Putamen (tissue), 1 donor: ENCODE results near the gene HMCN2.
A peak's percentile ranks its signal among the peaks of the same experiment; 100 is the strongest.

ENCODE experiments used
- DNase-seq: peaks from one replicate; pipeline ENCODE4 v3.0.0-alpha.2; 2016; ENCODE audit warnings: low spot score

HMCN2 gene

DNA sequence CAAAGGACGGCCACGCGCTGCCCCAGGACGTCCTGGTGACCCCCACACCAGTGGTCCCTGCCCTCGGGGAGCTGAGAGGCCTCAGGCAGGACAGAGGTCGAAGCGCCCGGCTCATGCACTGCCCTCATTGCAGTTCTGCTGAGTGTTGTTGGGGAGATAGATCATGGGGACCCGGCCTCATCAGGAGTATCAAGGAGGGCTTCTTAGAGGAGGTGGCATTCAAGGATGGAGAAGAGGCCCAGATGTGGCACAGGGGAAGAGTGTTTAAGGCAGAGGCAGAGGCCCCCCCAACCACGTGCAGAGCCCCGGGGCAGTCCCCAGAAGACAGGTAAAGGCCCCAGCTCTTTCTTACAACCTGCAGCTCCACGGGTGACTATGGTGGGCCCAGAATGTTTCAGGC lies 205.4 kb downstream of the HMCN2 start:
- DNase-seq, result no peak

GRCh38 chr9:130471411-130472183 lies 206.0 kb downstream of the HMCN2 start:
- no peak for DNase-seq

DNA sequence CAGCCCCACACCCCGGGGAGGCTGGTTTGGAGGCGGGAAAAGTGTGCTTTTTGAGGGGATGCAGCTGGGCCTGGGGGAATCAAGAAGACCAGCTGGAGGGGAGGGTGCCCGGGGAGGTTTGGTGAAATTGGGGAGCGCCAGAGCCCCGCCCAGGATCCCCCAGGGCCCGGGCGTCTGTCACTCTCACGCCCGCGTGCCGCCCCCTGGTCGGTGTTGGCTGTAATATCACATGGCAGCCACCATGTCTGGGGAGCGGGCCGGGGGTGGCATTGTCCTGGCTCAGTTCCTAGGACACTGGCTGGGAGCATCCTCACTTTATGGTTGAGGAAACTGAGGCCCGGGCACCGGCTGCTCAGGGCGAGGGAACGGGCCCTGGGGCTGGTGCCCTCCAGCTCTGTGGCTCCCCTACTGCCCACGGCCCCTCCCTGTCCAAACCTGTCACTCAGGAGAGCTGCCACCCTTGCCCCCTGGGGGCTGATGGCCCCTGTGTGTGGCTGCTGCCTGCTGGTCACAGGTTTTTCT lies 206.7 kb downstream of the HMCN2 start:
- DNase-seq, result no peak

- no peak for DNase-seq
These were observed 207.4 kb downstream of the HMCN2 start for GRCh38 chr9:130473009-130473408.

GRCh38 chr9:130473566-130473965 lies 208.0 kb downstream of the HMCN2 start:
- DNase-seq, result no peak

DNA sequence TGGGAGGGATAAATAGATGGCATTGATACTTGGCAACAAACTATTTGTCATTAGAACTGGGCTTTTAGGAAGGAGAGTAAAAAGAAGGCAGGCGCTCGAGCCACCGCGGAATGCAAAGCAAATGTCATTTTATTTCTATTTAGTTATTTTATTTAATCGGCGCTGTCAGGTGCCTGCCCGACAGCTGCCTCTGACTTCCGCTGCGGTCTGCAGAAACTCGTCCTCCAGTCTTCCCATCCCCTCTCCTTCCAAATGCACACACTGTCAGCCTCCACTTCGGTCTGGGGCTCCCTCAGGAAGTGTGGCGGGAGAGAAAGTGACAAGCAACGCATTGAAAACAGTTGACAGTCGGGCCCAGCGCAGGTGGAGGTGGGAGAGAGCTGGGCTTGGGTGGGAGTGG lies 208.5 kb downstream of the HMCN2 start:
- DNase-seq, result no peak

- no peak for DNase-seq
These were observed 210.7 kb downstream of the HMCN2 start for GRCh38 chr9:130476151-130476730.

- DNase-seq, result no peak
These were observed 212.0 kb downstream of the HMCN2 start for GRCh38 chr9:130477564-130477963.

- no peak for DNase-seq
These were observed 212.6 kb downstream of the HMCN2 start for GRCh38 chr9:130478152-130478551.

GRCh38 chr9:130478736-130479575 lies 213.4 kb downstream of the HMCN2 start:
- DNase-seq, result no peak

- no peak for DNase-seq
These were observed 214.0 kb downstream of the HMCN2 start for GRCh38 chr9:130479587-130479986.

DNA sequence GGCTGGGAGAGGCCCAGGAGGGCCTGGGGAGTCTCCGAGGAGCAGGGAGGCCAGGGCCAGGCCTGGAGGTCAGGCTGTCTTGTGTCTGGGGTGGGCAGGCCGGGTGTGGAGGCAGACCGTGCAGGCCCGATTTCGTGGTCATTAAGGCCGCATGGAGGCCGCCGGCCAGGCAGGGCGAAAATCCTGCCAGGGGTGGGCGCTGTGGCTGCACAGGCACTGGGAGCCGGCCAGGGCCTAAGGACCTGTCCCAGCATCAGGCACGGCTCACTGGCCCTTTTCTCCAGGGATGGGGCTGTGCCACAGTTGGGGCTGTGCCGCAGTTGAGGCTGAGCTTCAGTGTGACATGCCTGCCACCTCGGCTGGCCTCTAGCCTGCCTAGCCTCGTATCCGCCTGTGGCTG lies 215.1 kb downstream of the HMCN2 start:
- peak; percentile 10 for DNase-seq

GRCh38 chr9:130482463-130482862 lies 216.9 kb downstream of the HMCN2 start:
- no peak for DNase-seq

GRCh38 chr9:130483371-130483971 lies 217.9 kb downstream of the HMCN2 start:
- DNase-seq, result no peak
